NT2/D1 (cell line): Measurements from ENCODE around the gene TTC23.
"Not testable (repeated sequence)": the region's sequence is repeated elsewhere in the genome, so short reads cannot be mapped to it uniquely, and the experiment has no call there.

Experiments used
- DNase-seq: peaks from one replicate; pipeline ENCODE4 v3.0.0-alpha.2; 2011; ENCODE audit warnings: low read depth, low spot score
- H3K27me3 ChIP-seq: 2 replicates; pipeline ENCODE4 v1.6.0; 2011; ENCODE audit warnings: mild to moderate bottlenecking; ENCODE audit not compliant: insufficient read length, insufficient read depth
- H3K36me3 ChIP-seq: 2 replicates; pipeline ENCODE4 v1.6.1; 2011; ENCODE audit warnings: mild to moderate bottlenecking, low read length, mixed read lengths; ENCODE audit not compliant: insufficient read depth, insufficient read length
- H3K4me1 ChIP-seq: 2 replicates; pipeline ENCODE4 v1.5.1; 2011; ENCODE audit not compliant: insufficient read depth, insufficient read length
- H3K4me3 ChIP-seq: 2 replicates; pipeline ENCODE4 v1.5.1; 2011; ENCODE audit warnings: low read depth; ENCODE audit not compliant: insufficient read length
- H3K9ac ChIP-seq: 2 replicates; pipeline ENCODE4 v1.6.0; 2011; ENCODE audit warnings: low read depth; ENCODE audit not compliant: insufficient read length
- H3K9me3 ChIP-seq: 2 replicates; pipeline ENCODE4 v1.5.1; 2011; ENCODE audit warnings: mild to moderate bottlenecking, low read length; ENCODE audit not compliant: insufficient read depth
- SUZ12 ChIP-seq: IDR thresholded peaks from 2 replicates; pipeline ENCODE4 v1.6.1; 2011; ENCODE audit not compliant: insufficient read length, insufficient read depth; ENCODE audit errors: extremely low read depth
- YY1 ChIP-seq: IDR thresholded peaks from 2 replicates; pipeline ENCODE4 v1.6.1; 2011; ENCODE audit not compliant: insufficient read length, insufficient read depth
- ZNF274 ChIP-seq: IDR thresholded peaks from 2 replicates; pipeline ENCODE4 v1.6.1; 2011; ENCODE audit warnings: mild to moderate bottlenecking, low read depth, low read length

The TTC23 gene

DNA sequence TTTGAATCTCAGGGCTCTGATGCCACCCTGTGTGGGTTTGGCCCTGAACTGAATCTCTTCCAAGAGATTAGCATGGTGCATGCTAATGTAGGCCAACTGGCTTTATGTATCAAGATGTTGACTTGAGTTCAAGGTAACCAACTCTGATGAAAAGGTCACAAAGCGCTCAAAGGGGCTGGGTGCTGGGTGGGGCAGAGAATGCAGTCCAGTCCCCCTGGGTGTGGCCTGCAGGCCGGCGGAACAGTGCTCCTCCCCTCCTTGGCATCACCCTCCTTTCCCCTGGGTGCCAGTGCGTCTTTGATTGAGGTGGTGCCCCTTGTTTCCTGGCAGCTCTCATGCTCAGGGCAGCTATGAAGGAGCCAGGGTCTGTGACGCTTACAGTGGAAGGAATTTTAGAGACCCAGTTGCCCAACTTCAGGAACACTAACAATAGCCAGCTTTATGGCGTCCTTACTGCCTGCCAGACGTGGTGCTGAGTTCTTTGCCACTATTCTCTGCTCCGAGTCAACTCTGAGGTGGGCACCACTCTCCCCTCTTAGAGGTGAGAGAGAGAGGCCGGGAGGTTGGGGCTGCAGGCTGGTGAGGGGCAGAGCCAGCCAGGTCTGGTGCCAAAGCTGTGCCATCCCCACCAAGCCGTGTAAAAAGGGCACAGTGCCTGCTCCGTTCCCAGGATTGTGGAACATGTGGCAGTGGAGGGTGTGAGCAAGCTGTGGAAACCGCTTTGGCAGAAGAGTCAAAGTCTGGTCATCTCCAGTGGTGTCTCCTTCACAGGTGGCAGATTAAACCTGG lies 134.7 kb downstream of the TTC23 start:
- no peaks in the 10 kb centered on the region for H3K27me3 ChIP-seq
- DNase-seq: no peak
- TF ChIP-seq SUZ12: no peak
- TF ChIP-seq ZNF274: no peak
- TF ChIP-seq YY1: no peak

DNA sequence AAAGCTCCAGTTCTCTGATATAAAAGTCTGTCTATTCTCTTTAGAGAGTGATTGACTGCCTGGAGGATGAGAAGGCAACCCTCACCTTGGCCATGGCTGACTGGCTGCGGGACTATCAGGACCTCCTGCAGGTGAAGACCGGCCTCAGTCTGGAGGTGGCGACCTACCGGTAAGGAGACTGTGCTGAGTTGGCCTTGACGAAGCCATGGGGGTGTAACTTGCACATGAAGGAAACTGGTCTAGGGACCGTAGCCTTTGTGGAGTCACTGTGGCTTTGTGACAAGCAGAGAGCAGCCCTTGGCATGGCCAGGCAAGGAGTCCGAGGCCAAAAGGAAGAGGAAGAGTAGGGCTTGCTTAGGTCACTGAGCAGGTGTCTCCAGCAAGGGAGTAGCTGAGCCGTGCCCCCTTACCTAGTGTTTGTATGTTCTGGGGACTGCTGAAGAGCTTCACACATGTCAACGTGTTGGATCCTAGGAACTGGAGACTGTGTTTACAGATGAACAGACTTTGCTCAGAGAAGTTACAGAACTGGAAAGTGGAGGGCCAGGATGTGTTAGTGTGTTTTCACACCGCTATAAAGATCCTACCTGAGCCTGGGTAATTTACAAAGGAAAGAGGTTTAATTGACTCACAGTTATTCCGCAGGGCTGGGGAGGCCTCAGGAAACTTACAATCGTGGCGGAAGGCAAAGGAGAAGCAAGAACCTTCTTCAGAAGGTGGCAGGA lies 135.7 kb downstream of the TTC23 start:
- H3K9me3 ChIP-seq: no peaks in the 10 kb centered on the region
- no peaks in the 10 kb centered on the region for H3K27me3 ChIP-seq
- DNase-seq: no peak
- TF ChIP-seq ZNF274: no peak
- TF ChIP-seq YY1: no peak
- no peak for TF ChIP-seq SUZ12
- H3K9ac ChIP-seq: no peak overlapping the region
- no peaks in the 10 kb centered on the region for H3K4me1 ChIP-seq
- peaks cover 64% of the 10 kb centered on the region for H3K36me3 ChIP-seq
- no peak overlapping the region for H3K4me3 ChIP-seq

More for the DNA sequence above, 134.7 kb downstream of the TTC23 start:
- H3K9me3 ChIP-seq: no peaks in the 10 kb centered on the region
- no peak overlapping the region for H3K9ac ChIP-seq
- H3K4me3 ChIP-seq: no peak overlapping the region
- H3K36me3 ChIP-seq: peaks cover 64% of the 10 kb centered on the region
- no peaks in the 10 kb centered on the region for H3K4me1 ChIP-seq

GRCh38 chr15:99111641-99112040 lies 137.7 kb downstream of the TTC23 start:
- H3K9ac ChIP-seq, H3K4me3 ChIP-seq, H3K27me3 ChIP-seq, H3K4me1 ChIP-seq, DNase-seq, H3K9me3 ChIP-seq: not testable (repeated sequence)
- H3K36me3 ChIP-seq: peaks cover 51% of the 10 kb centered on the region

DNA sequence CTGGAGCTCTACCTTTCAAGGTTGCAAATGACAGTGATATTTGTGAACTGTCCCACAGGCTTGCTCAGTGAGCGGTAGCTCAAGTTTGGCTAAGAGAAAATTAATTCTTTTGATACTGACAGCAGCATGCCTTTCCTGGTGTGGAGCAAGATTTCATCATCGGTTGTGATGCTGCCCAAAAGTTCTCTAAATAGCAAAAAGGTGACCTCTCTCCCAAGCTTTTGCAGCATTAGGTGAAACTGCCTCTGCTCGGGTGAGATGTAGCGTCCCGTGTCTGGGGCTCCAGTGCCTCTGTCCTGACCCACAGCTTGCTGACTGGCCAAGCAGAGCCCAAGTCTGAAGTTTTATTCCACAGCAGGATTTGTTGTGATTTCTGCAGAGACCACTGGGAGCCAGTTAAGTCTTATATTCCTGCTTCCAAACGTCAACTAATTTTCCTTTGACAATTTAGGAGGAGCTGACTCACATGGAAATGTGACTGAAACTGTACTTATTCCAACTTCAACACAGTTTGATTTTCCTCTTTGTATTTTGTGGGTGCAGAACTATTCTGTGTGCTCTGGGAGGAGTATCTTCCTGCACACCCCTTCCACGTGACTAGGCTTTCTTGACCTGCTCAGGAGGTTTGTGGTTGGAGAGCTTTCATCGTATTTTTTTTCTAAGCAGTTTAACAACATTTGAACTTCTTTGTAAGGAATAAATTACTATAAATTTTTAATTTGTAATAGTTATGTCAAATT lies 138.6 kb downstream of the TTC23 start:
- Histone ChIP-seq H3K9ac (no peak overlapping the region), H3K9me3 (no peaks in the 10 kb centered on the region), H3K4me3 (no peak overlapping the region), H3K27me3 (peaks cover 6% of the 10 kb centered on the region), H3K36me3 (peaks cover 45% of the 10 kb centered on the region), H3K4me1 (no peaks in the 10 kb centered on the region)
- TF ChIP-seq YY1 (no peak), SUZ12 (no peak), ZNF274 (no peak)
- DNase-seq: no peak

- no peak for DNase-seq
- no peak for TF ChIP-seq YY1
- Histone ChIP-seq H3K9ac (no peak overlapping the region), H3K36me3 (peaks cover 42% of the 10 kb centered on the region), H3K9me3 (no peaks in the 10 kb centered on the region), H3K4me1 (no peaks in the 10 kb centered on the region), H3K27me3 (peaks cover 7% of the 10 kb centered on the region), H3K4me3 (no peak overlapping the region)
These were observed 139.3 kb downstream of the TTC23 start for GRCh38 chr15:99110093-99110492.

DNA sequence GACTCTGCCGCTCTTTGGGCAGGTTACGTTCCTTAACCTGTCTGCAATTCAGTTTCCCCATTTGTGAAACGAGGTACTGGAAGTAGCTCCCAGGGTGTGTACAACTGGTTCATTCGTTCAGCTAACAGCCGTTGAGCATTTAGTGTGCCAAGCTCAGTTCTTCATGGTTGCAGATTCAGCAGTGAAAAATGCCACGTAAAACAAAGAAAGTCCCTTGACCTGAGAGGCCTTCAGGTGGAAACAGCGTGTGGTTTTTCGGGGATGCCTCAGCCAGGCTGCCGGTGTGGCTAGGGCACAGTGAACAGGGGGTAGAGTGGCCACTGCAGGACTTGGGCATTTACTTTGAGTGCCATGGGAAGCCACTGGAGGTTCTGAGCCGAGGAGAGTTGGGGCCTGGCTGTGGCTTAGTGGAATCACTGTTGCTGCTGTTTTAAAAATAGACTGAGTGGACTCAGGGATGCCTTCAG lies 139.8 kb downstream of the TTC23 start:
- H3K4me1 ChIP-seq: no peaks in the 10 kb centered on the region
- no peak for TF ChIP-seq ZNF274
- TF ChIP-seq YY1: no peak
- H3K9me3 ChIP-seq: no peaks in the 10 kb centered on the region
- H3K36me3 ChIP-seq: peaks cover 37% of the 10 kb centered on the region
- no peak for DNase-seq
- no peak overlapping the region for H3K9ac ChIP-seq
- H3K4me3 ChIP-seq: no peak overlapping the region
- peaks cover 7% of the 10 kb centered on the region for H3K27me3 ChIP-seq

DNA sequence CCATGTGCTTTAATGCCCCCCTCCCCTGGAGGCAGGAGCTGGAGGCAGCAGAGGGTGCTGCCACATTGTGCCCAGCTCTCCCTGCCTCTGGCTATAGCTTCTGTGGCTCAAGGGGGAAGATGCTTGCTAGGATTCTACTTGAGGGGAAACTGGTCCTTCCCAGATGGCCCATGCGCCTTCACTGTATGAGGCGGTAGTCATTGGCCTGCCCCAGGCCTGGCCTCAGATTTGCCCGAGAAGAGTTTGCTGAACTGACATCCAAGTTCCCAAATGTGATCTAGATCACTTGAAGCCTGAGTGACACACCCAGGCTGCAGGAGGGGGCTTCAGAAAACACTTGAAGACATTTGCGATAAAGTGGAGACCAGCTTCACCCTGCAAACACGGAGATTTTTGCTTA lies 140.4 kb downstream of the TTC23 start:
- peaks cover 7% of the 10 kb centered on the region for H3K27me3 ChIP-seq

More for the DNA sequence above, 140.4 kb downstream of the TTC23 start:
- no peak overlapping the region for H3K9ac ChIP-seq
- no peaks in the 10 kb centered on the region for H3K4me1 ChIP-seq
- no peak for TF ChIP-seq ZNF274
- TF ChIP-seq YY1: no peak
- TF ChIP-seq SUZ12: no peak
- no peak for DNase-seq
- H3K36me3 ChIP-seq: peaks cover 32% of the 10 kb centered on the region
- H3K9me3 ChIP-seq: no peaks in the 10 kb centered on the region
- H3K4me3 ChIP-seq: no peak overlapping the region
